ENCODE data around the gene SYT8.

GRCh38 chr11:1853376-1854131, 18.8 kb downstream of the SYT8 start:
- no peak for TF ChIP-seq RFX5 (IDR thresholded peaks at IDR 0.05; ENCODE audit: borderline replicate concordance, low read depth, low read length)
- TF ChIP-seq CTCF (IDR thresholded peaks at IDR 0.05; ENCODE audit: control extremely low read depth in 1 of 3, insufficient read depth in 1 of 3, low read depth in 1 of 3, low read length in 3 of 3): no peak
- no peak for TF ChIP-seq POLR2AphosphoS5 (IDR thresholded peaks at IDR 0.05; ENCODE audit: low read depth, low read length)
- no peak for TF ChIP-seq RAD21 (IDR thresholded peaks at IDR 0.05 in 1 of 2, conservative IDR thresholded peaks at IDR 0.05 in 1 of 2; ENCODE audit: low read depth in 2 of 2, low read length in 2 of 2)
